ENCODE data around the gene NTRK2.

- TF ChIP-seq TAF1 (IDR thresholded peaks at IDR 0.05; ENCODE audit: low read depth, low read length), result no peak
- TF ChIP-seq POLR2A (IDR thresholded peaks at IDR 0.05; ENCODE audit: low read depth, low read length), result no peak
- TF ChIP-seq POLR2AphosphoS5 (IDR thresholded peaks at IDR 0.05; ENCODE audit: low read depth, low read length), result no peak
These were observed 137.9 kb downstream of the NTRK2 start for GRCh38 chr9:84807431-84807830.

All from GM12891 (cell line).